HepG2 (cell line): ENCODE measurements around the gene BTBD19. TPM values are rescaled to one million over a fixed set of nuclear protein-coding genes. Genes with fewer than 3 reads are reported as not detected.

Experiments
- ARNT ChIP-seq: fragments of 450-650 bp; IDR thresholded peaks from 2 replicates; pipeline ENCODE4 v1.6.1; 2017
- ATF6 ChIP-seq: sonication (generic); formaldehyde crosslinking; conservative IDR thresholded peaks from 2 replicates; pipeline ENCODE4 v1.4.0; 2020; ENCODE audit warnings: missing genetic modification reagents
- E2F2 ChIP-seq: sonication (generic); formaldehyde crosslinking; IDR thresholded peaks from 2 replicates; pipeline ENCODE4 v1.4.0; 2020; ENCODE audit warnings: missing genetic modification reagents, borderline replicate concordance
- HINFP ChIP-seq: sonication (generic); formaldehyde crosslinking; IDR thresholded peaks from 2 replicates; pipeline ENCODE4 v1.4.0; 2020; ENCODE audit warnings: low read depth, mild to moderate bottlenecking, missing genetic modification reagents
- RELA ChIP-seq: sonication (generic); formaldehyde crosslinking; IDR thresholded peaks from 2 replicates; pipeline ENCODE4 v1.4.0; 2020; ENCODE audit warnings: missing genetic modification reagents
- STAT6 ChIP-seq: sonication (generic); formaldehyde crosslinking; IDR thresholded peaks from 2 replicates; pipeline ENCODE4 v1.4.0; 2020; ENCODE audit warnings: missing genetic modification reagents, mild to moderate bottlenecking, borderline replicate concordance
- THAP7 ChIP-seq: sonication (generic); formaldehyde crosslinking; IDR thresholded peaks from 2 replicates; pipeline ENCODE4 v1.8.1; 2023; ENCODE audit warnings: mild to moderate bottlenecking, missing genetic modification reagents
- ZBTB39 ChIP-seq: sonication (generic); formaldehyde crosslinking; IDR thresholded peaks from 2 replicates; pipeline ENCODE4 v1.5.0; 2020; ENCODE audit warnings: missing genetic modification reagents
- ZNF232 ChIP-seq: sonication (generic); formaldehyde crosslinking; IDR thresholded peaks from 2 replicates; pipeline ENCODE4 v1.4.0; 2020; ENCODE audit warnings: missing genetic modification reagents, borderline replicate concordance
- ZNF251 ChIP-seq: sonication (generic); formaldehyde crosslinking; IDR thresholded peaks from 2 replicates; pipeline ENCODE4 v1.9.0; 2021; ENCODE audit warnings: mild to moderate bottlenecking, missing genetic modification reagents
- ZNF275 ChIP-seq: sonication (generic); formaldehyde crosslinking; IDR thresholded peaks from 2 replicates; pipeline ENCODE4 v1.8.0; 2022; ENCODE audit warnings: missing genetic modification reagents, mild to moderate bottlenecking, inconsistent platforms, borderline replicate concordance
- ZNF513 ChIP-seq: sonication (generic); formaldehyde crosslinking; conservative IDR thresholded peaks from 2 replicates; pipeline ENCODE4 v1.5.0; 2020; ENCODE audit warnings: missing genetic modification reagents
- ZNF607 ChIP-seq: sonication (generic); formaldehyde crosslinking; IDR thresholded peaks from 2 replicates; pipeline ENCODE4 v1.5.1; 2020; ENCODE audit warnings: missing genetic modification reagents, mild to moderate bottlenecking, borderline replicate concordance
- ZNF644 ChIP-seq: IDR thresholded peaks from 2 replicates; pipeline ENCODE4 v1.6.1; 2016; ENCODE audit warnings: low read depth
- polyA plus RNA-seq, 8 experiments: library from polyadenylated mRNA; depleted of rRNA in 3 of 8; stranded (reverse) in 7 of 8; unstranded in 1 of 8; fragments of >200 nt; fragmentation: Illumina TruSeq in 4 of 8; extraction: Trizol in 4 of 8; gene quantifications; 2 replicates each; pipeline versions ENCODE4 v1.2.1 to v1.2.3, GENCODE V29; 2011 to 2016; ENCODE audit warnings: low read depth in 4 of 8, missing spikeins in 1 of 8, mixed read lengths in 1 of 8; ENCODE audit not compliant: insufficient read depth in 1 of 8
- total RNA-seq, 5 experiments: library from RNA; depleted of rRNA; stranded (reverse); fragments of >200 nt; fragmentation: Illumina TruSeq; extraction: Trizol; gene quantifications; 2 replicates each; pipeline ENCODE4 v1.2.3, GENCODE V29; 2016; ENCODE audit warnings: low read depth in 1 of 5

The BTBD19 gene
- total and polyA plus RNA-seq, 2 of the 13 experiments (the other 11 are each of a cell fraction or from before 2014, with no cell fraction given) = 2.7 to 6.7 TPM

GRCh38 chr1:44786138-44786840, 22.0 kb upstream of the BTBD19 start (continued):
- TF ChIP-seq STAT6 (CRISPR knock-in tag) (no peak), ZNF251 (no peak), ZNF232 (CRISPR knock-in tag) (no peak), ATF6 (no peak), ZNF607 (CRISPR knock-in tag) (no peak), RELA (CRISPR knock-in tag) (no peak), ZBTB39 (no peak; the same call in 1 of the 2 replicates), ZNF275 (CRISPR knock-in tag) (no peak), HINFP (CRISPR knock-in tag) (no peak), ZNF644 (no peak), E2F2 (CRISPR knock-in tag) (no peak), ARNT (no peak), ZNF513 (CRISPR knock-in tag) (no peak), THAP7 (CRISPR knock-in tag) (no peak)
